HG02623 (cell line): Measurements from ENCODE around the gene FGD1.

Experiments
- ATAC-seq: cut with Tn5 transposase; IDR thresholded peaks from one replicate; pipeline ENCODE4 v1.9.1; 2021; ENCODE audit warnings: moderate library complexity; ENCODE audit not compliant: unreplicated experiment

FGD1 gene

GRCh38 chrX:54473993-54474859 is 21.8 kb downstream of the FGD1 start:
- ATAC-seq = no peak

GRCh38 chrX:54470054-54470760 is 25.8 kb downstream of the FGD1 start:
- no peak for ATAC-seq

GRCh38 chrX:54452920-54453319 is 43.1 kb downstream of the FGD1 start:
- ATAC-seq = no peak

- no peak for ATAC-seq
Measured at GRCh38 chrX:54449929-54450328, 46.1 kb downstream of the FGD1 start.

DNA sequence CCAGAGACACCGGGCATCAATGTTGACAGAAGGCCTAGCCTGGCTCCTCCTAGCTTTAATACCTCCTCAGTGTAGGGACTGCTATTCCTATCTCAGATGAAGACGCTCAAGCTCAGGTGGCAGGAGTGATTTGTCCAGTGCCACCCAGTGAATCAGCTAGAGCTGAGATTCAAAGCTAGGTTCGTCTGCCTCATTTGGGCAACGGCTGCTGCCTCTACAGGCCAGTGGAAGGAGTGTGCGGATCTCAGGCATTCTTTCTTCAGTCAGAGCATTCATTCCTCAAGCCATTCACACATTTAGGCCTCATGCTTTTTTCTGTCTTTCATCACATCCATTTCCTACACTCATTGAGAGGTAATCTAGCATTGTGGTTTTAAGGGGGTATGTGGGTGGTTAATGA is 48.6 kb downstream of the FGD1 start:
- ATAC-seq = no peak

DNA sequence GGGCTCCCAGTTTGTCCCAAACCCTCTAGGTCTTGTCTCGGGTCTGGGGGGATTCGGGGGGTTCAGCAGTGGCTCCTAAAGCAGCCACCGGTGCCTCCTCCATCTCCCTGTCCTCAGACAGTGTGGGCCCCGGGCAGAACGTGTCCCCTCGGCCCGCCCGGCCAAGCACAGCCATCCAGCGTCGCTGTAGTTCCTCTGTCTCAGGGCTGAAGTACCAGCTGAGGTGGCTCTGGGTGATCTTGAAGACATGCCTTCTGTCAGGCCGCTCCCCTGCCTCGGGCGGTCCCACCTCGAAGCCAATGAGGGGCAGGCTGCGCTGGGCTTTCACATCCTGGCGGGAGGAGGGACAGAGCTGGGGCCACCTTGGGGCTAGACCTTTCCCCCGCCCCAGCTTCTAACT is 50.0 kb downstream of the FGD1 start:
- no peak for ATAC-seq

GRCh38 chrX:54444752-54445151 is 51.3 kb downstream of the FGD1 start:
- ATAC-seq = no peak

DNA sequence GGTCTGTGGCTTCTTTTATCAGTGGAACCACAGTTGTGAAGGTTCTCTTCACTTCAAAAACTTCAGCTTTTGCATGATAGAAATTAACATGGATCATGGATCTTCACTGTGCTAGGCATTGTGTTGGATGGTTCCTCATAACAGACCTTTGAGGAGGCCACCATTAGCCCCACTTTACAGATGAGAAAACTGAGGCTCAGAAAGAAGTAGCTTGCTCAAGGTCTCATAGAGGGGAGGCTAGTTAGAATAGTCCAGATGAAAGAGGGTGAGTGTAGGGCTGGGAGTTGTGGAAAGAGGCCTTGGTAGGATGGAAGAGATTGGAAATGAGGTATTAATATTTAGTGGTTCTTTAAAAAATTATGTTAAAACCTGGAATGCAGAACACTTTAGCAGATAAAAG is 53.2 kb downstream of the FGD1 start:
- no peak for ATAC-seq

DNA sequence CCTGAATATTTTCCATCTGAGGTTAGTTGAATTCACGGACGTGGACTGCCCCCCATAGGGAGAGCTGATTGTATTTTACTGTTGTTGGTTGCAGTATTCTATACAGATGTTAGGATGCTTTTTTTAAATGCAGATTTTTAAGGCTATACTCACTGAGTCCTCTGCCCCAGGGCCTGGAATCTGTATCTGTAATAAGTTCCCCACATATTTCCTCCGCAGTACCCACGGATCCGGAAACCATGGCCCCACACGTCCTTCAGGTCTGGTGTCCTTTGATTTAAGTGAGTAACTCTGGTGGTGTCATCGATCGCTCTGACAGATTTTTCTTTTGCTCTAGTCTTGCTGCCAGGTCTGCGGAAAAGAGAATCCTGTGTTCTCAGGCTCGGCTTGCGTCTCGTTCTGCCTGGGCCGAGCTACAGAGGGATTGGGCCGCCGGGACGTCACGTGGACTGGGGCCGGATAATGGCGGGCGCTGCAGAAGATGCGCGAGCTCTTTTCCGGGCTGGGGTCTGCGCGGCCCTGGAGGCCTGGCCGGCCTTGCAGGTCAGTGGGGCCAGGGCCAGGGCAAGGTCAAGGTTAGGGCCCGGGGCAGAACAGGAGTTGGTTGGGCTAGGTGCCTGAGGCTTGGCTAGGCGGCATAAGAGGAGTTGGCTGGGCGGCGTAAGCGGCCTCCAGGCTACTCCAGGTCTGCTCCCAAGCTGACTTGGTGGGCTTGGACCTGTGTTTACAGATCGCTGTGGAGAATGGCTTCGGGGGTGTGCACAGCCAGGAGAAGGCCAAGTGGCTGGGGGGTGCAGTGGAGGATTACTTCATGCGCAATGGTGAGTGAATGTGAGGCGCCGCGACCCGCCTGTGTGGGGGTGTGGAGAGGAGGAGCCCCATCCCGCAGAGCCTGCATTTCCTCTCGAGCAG is 55.8 kb downstream of the FGD1 start, which contains the start of gene TSR2:
Gene TSR2, plus strand, starts transcription at position 445 of the 912 bp plus-strand sequence. Its CDS starts 18 bp downstream, at position 463.
- peak; percentile 99 for ATAC-seq

DNA sequence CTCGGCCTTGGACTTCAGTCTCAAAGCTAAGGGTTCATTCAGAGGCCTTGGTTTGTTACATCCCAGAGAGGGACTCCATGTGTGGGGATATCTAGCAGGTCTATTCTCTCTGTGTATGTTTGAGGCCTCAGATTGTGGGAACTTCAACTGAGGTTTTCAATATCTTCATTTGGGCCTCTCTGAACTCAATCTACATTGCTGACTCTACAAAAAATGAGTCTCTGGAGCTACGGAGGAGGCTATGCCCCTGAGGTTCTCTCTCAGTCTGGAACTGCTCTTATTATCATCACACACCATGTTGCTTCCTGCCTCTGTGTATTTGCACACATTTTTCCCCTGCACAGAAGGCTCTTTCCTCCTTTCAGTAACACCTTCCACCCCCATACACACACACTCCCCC is 60.9 kb downstream of the FGD1 start:
- no peak for ATAC-seq

DNA sequence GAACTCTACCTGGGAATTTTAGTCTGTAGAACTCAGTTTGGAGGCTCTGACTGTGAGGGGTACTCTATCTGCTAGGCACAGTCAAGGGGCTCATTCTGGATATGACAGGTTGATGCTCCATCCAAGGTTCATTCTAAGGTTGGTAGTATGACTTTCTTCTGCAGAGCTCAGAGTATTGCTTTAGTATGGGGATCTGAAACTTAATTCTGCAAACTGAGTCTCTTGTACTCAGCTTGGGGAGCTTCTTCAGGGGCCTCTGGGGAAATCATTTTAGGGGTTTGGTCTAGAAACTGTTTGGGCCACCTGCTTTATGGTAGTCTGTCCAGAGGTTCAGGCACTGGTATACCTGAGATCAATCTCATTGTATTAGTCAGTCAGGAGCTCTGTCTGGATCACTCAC is 65.5 kb downstream of the FGD1 start:
- ATAC-seq = peak; percentile 58

DNA sequence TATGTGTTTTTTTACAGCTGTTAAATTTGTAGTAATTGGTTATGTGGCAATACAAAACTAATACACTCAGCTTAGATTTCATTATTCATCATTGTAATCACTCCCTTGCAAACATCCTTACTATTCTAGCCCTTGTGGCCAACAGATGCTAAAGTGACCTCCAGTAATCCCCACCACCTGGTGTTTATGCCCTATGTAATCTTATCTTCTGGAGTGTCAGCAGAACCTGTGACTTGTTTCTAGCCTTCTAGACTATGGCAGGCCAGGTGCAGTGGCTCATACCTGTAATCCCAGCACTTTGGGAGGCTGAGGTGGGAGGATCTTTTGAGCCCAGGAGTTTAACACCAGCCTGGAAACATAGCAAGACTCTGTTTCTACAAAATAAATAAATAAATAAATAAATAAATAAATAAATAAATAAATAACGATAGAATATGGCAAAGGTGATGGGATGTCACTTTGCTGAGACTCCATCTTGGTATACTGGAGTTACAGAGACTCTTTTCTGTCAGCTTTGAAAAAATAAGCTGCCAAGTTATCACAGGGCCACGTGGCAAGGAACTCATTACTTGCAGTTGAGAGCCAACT is 68.1 kb downstream of the FGD1 start:
- no peak for ATAC-seq

DNA sequence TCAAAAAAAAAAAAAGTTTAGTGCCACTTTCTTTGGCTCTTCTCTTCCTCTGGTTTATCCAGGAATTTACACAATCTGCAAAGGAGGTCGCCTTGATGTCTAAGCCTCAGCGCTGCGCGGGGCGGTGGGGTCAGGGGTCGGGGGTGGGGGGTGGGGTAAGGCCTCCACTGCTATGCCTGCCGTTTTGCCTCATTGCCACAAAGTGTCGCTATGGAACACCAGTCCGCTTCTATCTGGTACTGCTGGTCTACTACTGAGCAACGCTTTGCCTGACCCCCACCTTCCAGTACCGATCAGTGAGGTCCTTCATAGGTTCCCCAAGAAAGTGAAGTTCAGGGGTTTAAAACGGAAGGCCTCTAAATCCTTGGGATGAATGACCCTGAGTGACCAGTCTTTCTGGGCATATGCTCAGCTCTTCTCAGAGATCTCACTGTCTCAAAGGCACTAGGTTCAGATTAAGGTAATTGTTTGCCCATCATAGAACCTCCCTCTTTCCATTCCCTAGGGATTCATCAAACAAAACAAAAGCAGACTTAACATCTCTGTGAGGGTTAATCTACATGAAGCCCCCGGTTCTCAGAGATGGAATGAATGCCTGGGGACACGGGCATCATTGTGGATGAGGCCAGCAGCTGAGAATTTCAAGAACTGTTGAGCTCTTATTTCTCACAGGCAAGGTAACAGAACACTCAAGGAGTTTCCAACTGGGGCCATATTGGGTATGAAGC is 72.7 kb downstream of the FGD1 start:
- ATAC-seq = no peak

GRCh38 chrX:54422168-54422567 is 73.9 kb downstream of the FGD1 start:
- no peak for ATAC-seq

- ATAC-seq = no peak
Measured at GRCh38 chrX:54419559-54420302, 76.3 kb downstream of the FGD1 start.

- ATAC-seq = no peak
Measured at GRCh38 chrX:54416965-54417364, 79.1 kb downstream of the FGD1 start.

- no peak for ATAC-seq
Measured at GRCh38 chrX:54415534-54416350, 80.3 kb downstream of the FGD1 start.

- no peak for ATAC-seq
Measured at GRCh38 chrX:54413753-54414152, 82.3 kb downstream of the FGD1 start.

- ATAC-seq = no peak
Measured at GRCh38 chrX:54411732-54412131, 84.3 kb downstream of the FGD1 start.
